SK-N-SH (cell line): Measurements from ENCODE around the gene TEX50. TPM values are rescaled to one million over a fixed set of nuclear protein-coding genes. Genes with fewer than 3 reads are reported as not detected.

Experiments used
- CTCF ChIA-PET: fragments of 300-600, 350-600 bp; formaldehyde crosslinking; extraction: SDS; loops from one replicate; lab custom pipeline; 2021; lab: Yijun Ruan, JAX
- POLR2A ChIA-PET: fragments of 350-600 bp; sonication (Branson Sonifier 250); formaldehyde crosslinking; extraction: SDS; loops from one replicate; lab custom pipeline; 2020; ENCODE audit warnings: antibody characterized with exemption, inconsistent platforms; lab: Yijun Ruan, JAX
- DNase-seq: peaks from one replicate; pipeline ENCODE4 v3.0.0; 2012
- H2AFZ ChIP-seq: fragments of 200-600 bp; sonication (generic); 2 replicates; pipeline ENCODE4 v1.8.1; 2016; ENCODE audit warnings: antibody characterized with exemption, mild to moderate bottlenecking, low read depth
- H3F3A ChIP-seq: fragments of 200-600 bp; sonication (generic); replicated peaks from 2 replicates; pipeline ENCODE3; 2016; ENCODE audit warnings: antibody characterized with exemption, mild to moderate bottlenecking; ENCODE audit not compliant: insufficient read depth
- H3K27ac ChIP-seq, 2 experiments: fragments of 200-500 bp in 1 of 2; fragments of 200-600 bp in 1 of 2; sonication (Bioruptor generic) in 1 of 2; sonication (generic), shearing (Covaris generic) in 1 of 2; 2 replicates each; pipeline versions ENCODE4 v1.5.1 to v1.6.1; 2014 to 2016; ENCODE audit warnings: low read depth in 2 of 2, inconsistent platforms in 1 of 2, low read length in 1 of 2, mild to moderate bottlenecking in 1 of 2, mixed read lengths in 1 of 2
- H3K27me3 ChIP-seq: fragments of 200-600 bp; sonication (generic), shearing (Covaris generic); 2 replicates; pipeline ENCODE4 v1.6.1; 2016; ENCODE audit warnings: mixed run types; ENCODE audit not compliant: insufficient read depth
- H3K36me3 ChIP-seq, 2 experiments: fragments of 200-500 bp in 1 of 2; fragments of 200-600 bp in 1 of 2; sonication (Bioruptor generic) in 1 of 2; sonication (generic) in 1 of 2; replicated peaks in 1 of 2; 2 replicates each; pipeline versions ENCODE3 to v1.5.1; 2014 to 2016; ENCODE audit warnings: low read length in 1 of 2, mild to moderate bottlenecking in 1 of 2; ENCODE audit not compliant: insufficient read depth in 2 of 2, control insufficient read depth in 1 of 2
- H3K4me1 ChIP-seq, 2 experiments: fragments of 200-500 bp in 1 of 2; fragments of 200-600 bp in 1 of 2; sonication (Bioruptor generic) in 1 of 2; sonication (generic), shearing (Covaris generic) in 1 of 2; 2 replicates each; pipeline versions ENCODE4 v1.5.1 to v1.6.1; 2014 to 2016; ENCODE audit warnings: low read depth in 1 of 2, low read length in 1 of 2, mixed run types in 1 of 2; ENCODE audit not compliant: insufficient read depth in 2 of 2, control insufficient read depth in 1 of 2
- H3K4me2 ChIP-seq: fragments of 200-600 bp; sonication (generic), shearing (Covaris generic); 2 replicates; pipeline ENCODE4 v1.6.1; 2017; ENCODE audit warnings: mixed run types
- H3K4me3 ChIP-seq, 2 experiments: fragments of 200-500 bp in 1 of 2; fragments of 200-600 bp in 1 of 2; sonication (Bioruptor generic) in 1 of 2; sonication (generic), shearing (Covaris generic) in 1 of 2; 2 replicates each; pipeline versions ENCODE4 v1.5.1 to v1.8.1; 2014 to 2016; ENCODE audit warnings: low read depth in 2 of 2, inconsistent platforms in 1 of 2, low read length in 1 of 2, mild to moderate bottlenecking in 1 of 2, mixed read lengths in 1 of 2, moderate library complexity in 1 of 2
- H3K79me2 ChIP-seq: fragments of 200-600 bp; sonication (generic); 2 replicates; pipeline ENCODE4 v1.8.1; 2017; ENCODE audit warnings: mild to moderate bottlenecking; ENCODE audit not compliant: insufficient read depth
- H3K9ac ChIP-seq: fragments of 200-600 bp; sonication (generic); 2 replicates; pipeline ENCODE4 v1.6.1; 2017; ENCODE audit warnings: mixed run types
- H3K9me2 ChIP-seq: fragments of 200-600 bp; sonication (generic); 2 replicates; pipeline ENCODE4 v1.6.1; 2017; ENCODE audit warnings: mixed run types
- H3K9me3 ChIP-seq: fragments of 200-600 bp; sonication (generic); 2 replicates; pipeline ENCODE4 v1.6.1; 2017; ENCODE audit warnings: mixed run types, mild to moderate bottlenecking, moderate library complexity
- H4K20me1 ChIP-seq: fragments of 200-600 bp; sonication (generic); 2 replicates; pipeline ENCODE4 v1.6.1; 2017; ENCODE audit warnings: mild to moderate bottlenecking, mixed run types; ENCODE audit not compliant: insufficient read depth
- CHD2 ChIP-seq: fragments of 150-350 bp; IDR thresholded peaks from 2 replicates; pipeline ENCODE4 v1.6.1; 2018; ENCODE audit warnings: low read length; ENCODE audit not compliant: partially characterized antibody
- ELF1 ChIP-seq: IDR thresholded peaks from 2 replicates; pipeline ENCODE4 v1.4.0; 2012
- EP300 ChIP-seq, 2 experiments: IDR thresholded peaks; 2 replicates each; pipeline versions ENCODE4 v1.4.0 to v1.6.1; 2012; ENCODE audit warnings: borderline replicate concordance in 1 of 2, low read depth in 1 of 2, low read length in 1 of 2
- EZH2phosphoT487 ChIP-seq: fragments of 200-600 bp; sonication (generic); IDR thresholded peaks from 2 replicates; pipeline ENCODE4 v1.6.1; 2017; ENCODE audit warnings: low read depth, mixed run types, mild to moderate bottlenecking, antibody characterized with exemption, moderate library complexity, borderline replicate concordance
- FOSL2 ChIP-seq: IDR thresholded peaks from 2 replicates; pipeline ENCODE4 v1.4.0; 2012; ENCODE audit warnings: low read depth, mild to moderate bottlenecking, moderate library complexity, borderline replicate concordance
- FOXM1 ChIP-seq: IDR thresholded peaks from 2 replicates; pipeline ENCODE4 v1.4.0; 2012; ENCODE audit warnings: low read depth, mild to moderate bottlenecking
- GABPA ChIP-seq: IDR thresholded peaks from 2 replicates; pipeline ENCODE4 v1.4.0; 2012; ENCODE audit warnings: low read depth, mild to moderate bottlenecking
- GATA2 ChIP-seq: sonication (generic); formaldehyde crosslinking; IDR thresholded peaks from 2 replicates; pipeline ENCODE4 v1.5.0; 2020; ENCODE audit warnings: mild to moderate bottlenecking, missing genetic modification reagents
- JUND ChIP-seq: IDR thresholded peaks from 2 replicates; pipeline ENCODE4 v1.4.0; 2012
- MXI1 ChIP-seq: IDR thresholded peaks from 2 replicates; pipeline ENCODE4 v1.6.1; 2012; ENCODE audit warnings: mild to moderate bottlenecking, low read depth, low read length, improper control_type of control experiment
- NFIC ChIP-seq: IDR thresholded peaks from 2 replicates; pipeline ENCODE4 v1.4.0; 2012; ENCODE audit warnings: borderline replicate concordance
- RAD21 ChIP-seq: IDR thresholded peaks from 2 replicates; pipeline ENCODE4 v1.6.1; 2012; ENCODE audit warnings: mild to moderate bottlenecking, low read length
- RFX5 ChIP-seq: IDR thresholded peaks from 2 replicates; pipeline ENCODE4 v1.6.1; 2012; ENCODE audit warnings: mild to moderate bottlenecking, improper control_type of control experiment, low read length
- RXRA ChIP-seq: IDR thresholded peaks from 2 replicates; pipeline ENCODE4 v1.4.0; 2012; ENCODE audit warnings: low read depth, mild to moderate bottlenecking, borderline replicate concordance
- SIN3A ChIP-seq: IDR thresholded peaks from 2 replicates; pipeline ENCODE4 v1.6.1; 2012; ENCODE audit warnings: low read depth, mild to moderate bottlenecking, low read length, moderate library complexity, borderline replicate concordance
- TCF12 ChIP-seq: IDR thresholded peaks from 2 replicates; pipeline ENCODE4 v1.4.0; 2012
- TEAD4 ChIP-seq: IDR thresholded peaks from 2 replicates; pipeline ENCODE4 v1.4.0; 2012; ENCODE audit warnings: mild to moderate bottlenecking, borderline replicate concordance; ENCODE audit not compliant: insufficient read depth
- WGBS: methylation state at CpG from one replicate; pipeline ENCODE4 v1.1.6; 2017; ENCODE audit warnings: low lambda C conversion rate; 5-methylcytosine and 5-hydroxymethylcytosine counted together
- polyA plus RNA-seq, 3 experiments: library from polyadenylated mRNA; depleted of rRNA; stranded (reverse); fragments of >200 nt; gene quantifications; 2 replicates each; pipeline ENCODE4 v1.2.3, GENCODE V29; 2012
- TF ChIP-seq, protein P1 (sequence below): IDR thresholded peaks from 2 replicates; pipeline ENCODE4 v1.4.0; 2012; ENCODE audit warnings: low read depth
- TF ChIP-seq, protein P2 (sequence below): IDR thresholded peaks from 2 replicates; pipeline ENCODE4 v1.4.0; 2012; ENCODE audit warnings: low read depth, borderline replicate concordance
- TF ChIP-seq, protein P3 (sequence below): fragments of 150-350 bp; IDR thresholded peaks from 2 replicates; pipeline ENCODE4 v1.6.1; 2017; ENCODE audit warnings: antibody characterized with exemption, low read length, low read depth, borderline replicate concordance

Gene TEX50, protein sequence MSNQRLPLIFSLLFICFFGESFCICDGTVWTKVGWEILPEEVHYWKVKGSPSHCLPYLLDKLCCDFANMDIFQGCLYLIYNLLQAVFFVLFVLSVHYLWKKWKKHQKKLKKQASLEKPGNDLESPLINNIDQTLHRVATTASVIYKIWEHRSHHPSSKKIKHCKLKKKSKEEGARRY
- not detected in 2 replicates for polyA plus RNA-seq (2012; rRNA removed)
- not detected in 2 replicates for polyA plus RNA-seq (2012; cell fraction: cytosol; rRNA removed)
- not detected in 2 replicates for polyA plus RNA-seq (2012; cell fraction: nucleus; rRNA removed)

DNA sequence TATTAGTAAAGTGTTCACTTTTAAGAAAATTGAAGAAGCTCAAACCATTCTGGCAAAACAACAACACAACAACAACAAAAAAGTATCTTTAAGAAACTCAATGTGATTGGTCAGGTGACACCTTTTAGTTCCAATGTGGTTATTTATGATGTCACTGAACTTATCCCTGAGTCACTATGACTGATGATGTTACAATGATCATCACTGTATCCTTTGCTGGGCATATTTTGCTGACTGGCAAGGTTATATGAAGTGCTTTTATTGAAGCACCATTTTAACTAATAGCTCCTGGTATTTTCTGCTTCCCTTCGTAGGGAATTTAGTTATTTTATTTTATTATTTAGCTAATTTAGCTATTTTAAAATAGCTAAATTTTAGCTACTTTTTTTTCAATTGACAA is at the start of gene TEX50:
TSS of gene TEX50 (plus strand) at position 223 of the 400 bp plus-strand sequence. CDS start 184 bp downstream, outside the sequence.
- DNase-seq = no peak
- Histone ChIP-seq H3K4me3 (no peak within 1 kb of the TSS), H3K4me1 (no peaks in the 10 kb centered on the region), H2AFZ (no peak within 1 kb of the TSS), H3K9ac (no peak within 1 kb of the TSS)
- POLR2A ChIA-PET = no interaction called here
- no peak for TF ChIP-seq EP300 (IDR thresholded peaks at IDR 0.05; ENCODE audit: borderline replicate concordance in 1 of 2, low read depth in 1 of 2, low read length in 1 of 2)
- no peak for TF ChIP-seq FOXM1
- no peak for TF ChIP-seq ELF1
- TF ChIP-seq, protein P1, sequence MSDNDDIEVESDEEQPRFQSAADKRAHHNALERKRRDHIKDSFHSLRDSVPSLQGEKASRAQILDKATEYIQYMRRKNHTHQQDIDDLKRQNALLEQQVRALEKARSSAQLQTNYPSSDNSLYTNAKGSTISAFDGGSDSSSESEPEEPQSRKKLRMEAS = no peak
- no peak for TF ChIP-seq TEAD4
- TF ChIP-seq RFX5 = no peak
- TF ChIP-seq GABPA = no peak
- no peak for TF ChIP-seq GATA2 (CRISPR knock-in tag)
- TF ChIP-seq TCF12 = no peak
- no peak for TF ChIP-seq RAD21
- no peak for TF ChIP-seq NFIC
- TF ChIP-seq SIN3A = no peak
- no peak for TF ChIP-seq EZH2phosphoT487
- TF ChIP-seq, protein P2, sequence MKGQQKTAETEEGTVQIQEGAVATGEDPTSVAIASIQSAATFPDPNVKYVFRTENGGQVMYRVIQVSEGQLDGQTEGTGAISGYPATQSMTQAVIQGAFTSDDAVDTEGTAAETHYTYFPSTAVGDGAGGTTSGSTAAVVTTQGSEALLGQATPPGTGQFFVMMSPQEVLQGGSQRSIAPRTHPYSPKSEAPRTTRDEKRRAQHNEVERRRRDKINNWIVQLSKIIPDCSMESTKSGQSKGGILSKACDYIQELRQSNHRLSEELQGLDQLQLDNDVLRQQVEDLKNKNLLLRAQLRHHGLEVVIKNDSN = no peak
- TF ChIP-seq, protein P3, sequence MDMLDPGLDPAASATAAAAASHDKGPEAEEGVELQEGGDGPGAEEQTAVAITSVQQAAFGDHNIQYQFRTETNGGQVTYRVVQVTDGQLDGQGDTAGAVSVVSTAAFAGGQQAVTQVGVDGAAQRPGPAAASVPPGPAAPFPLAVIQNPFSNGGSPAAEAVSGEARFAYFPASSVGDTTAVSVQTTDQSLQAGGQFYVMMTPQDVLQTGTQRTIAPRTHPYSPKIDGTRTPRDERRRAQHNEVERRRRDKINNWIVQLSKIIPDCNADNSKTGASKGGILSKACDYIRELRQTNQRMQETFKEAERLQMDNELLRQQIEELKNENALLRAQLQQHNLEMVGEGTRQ = no peak
- no peak for TF ChIP-seq RXRA
- TF ChIP-seq FOSL2 = no peak
- TF ChIP-seq MXI1 = no peak
- no peak for TF ChIP-seq CHD2
- TF ChIP-seq JUND = no peak
- TF ChIP-seq, all 33 proteins: peak for 0
- Histone ChIP-seq H3F3A (no peaks in the 10 kb centered on the region), H3K27me3 (no peaks in the 10 kb centered on the region), H3K27ac (no peak within 1 kb of the TSS), H3K79me2 (no peaks in the 10 kb centered on the region), H3K36me3 (peaks cover 0 to 3% of the 10 kb centered on the region in 2 experiments), H4K20me1 (no peaks in the 10 kb centered on the region), H3K4me2 (no peak within 1 kb of the TSS), H3K9me3 (0 out of 2 replicates have a peak, but pooled peaks cover 7% of the 10 kb centered on the region), H3K9me2 (no peaks in the 10 kb centered on the region)
- WGBS = 43% methylated on average over 1 of the region's 1 CpG
- CTCF ChIA-PET = no interaction called here
